K562 (cell line): Measurements from ENCODE around the gene DGKZ. TPM values are rescaled to one million over a fixed set of nuclear protein-coding genes. Genes with fewer than 3 reads are reported as not detected.

ENCODE experiments used
- CXXC5 ChIP-seq: fragments of 250-450 bp; sonication (Bioruptor Pico); IDR thresholded peaks from 2 replicates; pipeline ENCODE4 v1.8.0; 2022; ENCODE audit warnings: inconsistent platforms, mild to moderate bottlenecking, moderate library complexity
- FIP1L1 ChIP-seq: fragments of 200-400 bp; formaldehyde crosslinking; IDR thresholded peaks from 2 replicates; pipeline ENCODE4 v1.6.1; 2018; ENCODE audit warnings: mild to moderate bottlenecking, low read depth, low read length; ENCODE audit not compliant: poor library complexity, severe bottlenecking
- GTF2E2 ChIP-seq: fragments of 200-800 bp; sonication (Bioruptor generic); IDR thresholded peaks from 2 replicates; pipeline ENCODE4 v1.6.1; 2016; ENCODE audit warnings: missing genetic modification characterization, missing compliant biosample characterization
- ZBTB11 ChIP-seq, 3 experiments: fragments of 200-800 bp in 1 of 3; fragments of 250-450 bp in 1 of 3; fragments of 450-650 bp in 1 of 3; sonication (Bioruptor Pico) in 1 of 3; sonication (Bioruptor generic) in 1 of 3; formaldehyde crosslinking in 1 of 3; IDR thresholded peaks; 2 replicates each; pipeline versions ENCODE4 v1.6.1 to v1.8.0; 2016 to 2022; ENCODE audit warnings: mild to moderate bottlenecking in 2 of 3, missing genetic modification characterization in 2 of 3, missing compliant biosample characterization in 1 of 3, moderate library complexity in 1 of 3
- polyA plus RNA-seq, 8 experiments: library from polyadenylated mRNA; depleted of rRNA in 4 of 8; stranded (reverse) in 5 of 8; unstranded in 3 of 8; fragments of >200 nt; fragmentation: Nextera tagmentation in 2 of 8; fragmentation: Illumina TruSeq in 1 of 8; extraction: Ambion mirVana in 2 of 8; extraction: Trizol in 1 of 8; gene quantifications; 2 replicates each; pipeline versions ENCODE4 v1.2.1 to v1.2.3, GENCODE V29; 2011 to 2014; ENCODE audit warnings: inconsistent platforms in 1 of 8, missing spikeins in 1 of 8
- total RNA-seq, 7 experiments: library from RNA; depleted of rRNA in 6 of 7; stranded (reverse); fragments of >200 nt in 6 of 7; fragmentation: Illumina TruSeq in 2 of 7; extraction: Trizol in 2 of 7; gene quantifications; 2 replicates each; pipeline versions ENCODE4 v1.2.1 to v1.2.3, GENCODE V29; 2011 to 2021; ENCODE audit warnings: low replicate concordance in 1 of 7
- TF ChIP-seq, protein P1 (sequence below): fragments of 250-450 bp; sonication (Bioruptor Pico); IDR thresholded peaks from 2 replicates; pipeline ENCODE4 v1.4.0; 2020

Gene DGKZ
- total and polyA plus RNA-seq, 9 of the 15 experiments (the other 6 are each of a cell fraction or from before 2014, with no cell fraction given): 0.51 to 100 (median 44.2) TPM

- TF ChIP-seq, protein P1, sequence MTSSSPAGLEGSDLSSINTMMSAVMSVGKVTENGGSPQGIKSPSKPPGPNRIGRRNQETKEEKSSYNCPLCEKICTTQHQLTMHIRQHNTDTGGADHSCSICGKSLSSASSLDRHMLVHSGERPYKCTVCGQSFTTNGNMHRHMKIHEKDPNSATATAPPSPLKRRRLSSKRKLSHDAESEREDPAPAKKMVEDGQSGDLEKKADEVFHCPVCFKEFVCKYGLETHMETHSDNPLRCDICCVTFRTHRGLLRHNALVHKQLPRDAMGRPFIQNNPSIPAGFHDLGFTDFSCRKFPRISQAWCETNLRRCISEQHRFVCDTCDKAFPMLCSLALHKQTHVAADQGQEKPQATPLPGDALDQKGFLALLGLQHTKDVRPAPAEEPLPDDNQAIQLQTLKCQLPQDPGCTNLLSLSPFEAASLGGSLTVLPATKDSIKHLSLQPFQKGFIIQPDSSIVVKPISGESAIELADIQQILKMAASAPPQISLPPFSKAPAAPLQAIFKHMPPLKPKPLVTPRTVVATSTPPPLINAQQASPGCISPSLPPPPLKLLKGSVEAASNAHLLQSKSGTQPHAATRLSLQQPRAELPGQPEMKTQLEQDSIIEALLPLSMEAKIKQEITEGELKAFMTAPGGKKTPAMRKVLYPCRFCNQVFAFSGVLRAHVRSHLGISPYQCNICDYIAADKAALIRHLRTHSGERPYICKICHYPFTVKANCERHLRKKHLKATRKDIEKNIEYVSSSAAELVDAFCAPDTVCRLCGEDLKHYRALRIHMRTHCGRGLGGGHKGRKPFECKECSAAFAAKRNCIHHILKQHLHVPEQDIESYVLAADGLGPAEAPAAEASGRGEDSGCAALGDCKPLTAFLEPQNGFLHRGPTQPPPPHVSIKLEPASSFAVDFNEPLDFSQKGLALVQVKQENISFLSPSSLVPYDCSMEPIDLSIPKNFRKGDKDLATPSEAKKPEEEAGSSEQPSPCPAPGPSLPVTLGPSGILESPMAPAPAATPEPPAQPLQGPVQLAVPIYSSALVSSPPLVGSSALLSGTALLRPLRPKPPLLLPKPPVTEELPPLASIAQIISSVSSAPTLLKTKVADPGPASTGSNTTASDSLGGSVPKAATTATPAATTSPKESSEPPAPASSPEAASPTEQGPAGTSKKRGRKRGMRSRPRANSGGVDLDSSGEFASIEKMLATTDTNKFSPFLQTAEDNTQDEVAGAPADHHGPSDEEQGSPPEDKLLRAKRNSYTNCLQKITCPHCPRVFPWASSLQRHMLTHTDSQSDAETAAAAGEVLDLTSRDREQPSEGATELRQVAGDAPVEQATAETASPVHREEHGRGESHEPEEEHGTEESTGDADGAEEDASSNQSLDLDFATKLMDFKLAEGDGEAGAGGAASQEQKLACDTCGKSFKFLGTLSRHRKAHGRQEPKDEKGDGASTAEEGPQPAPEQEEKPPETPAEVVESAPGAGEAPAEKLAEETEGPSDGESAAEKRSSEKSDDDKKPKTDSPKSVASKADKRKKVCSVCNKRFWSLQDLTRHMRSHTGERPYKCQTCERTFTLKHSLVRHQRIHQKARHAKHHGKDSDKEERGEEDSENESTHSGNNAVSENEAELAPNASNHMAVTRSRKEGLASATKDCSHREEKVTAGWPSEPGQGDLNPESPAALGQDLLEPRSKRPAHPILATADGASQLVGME (CRISPR knock-in tag): no peak
- TF ChIP-seq ZBTB11 (CRISPR knock-in tag; IDR thresholded peaks at IDR 0.05) (no peak), FIP1L1 (no peak), GTF2E2 (no peak), CXXC5 (CRISPR knock-in tag) (no peak)
Observed at GRCh38 chr11:46381048-46381818, 34.0 kb downstream of the DGKZ start, which contains the start of gene MDK (continued).
